ENCODE data around the gene TBKBP1.

GRCh38 chr17:47735536-47736011 is 41.6 kb downstream of the TBKBP1 start:
- TF ChIP-seq, protein P1, sequence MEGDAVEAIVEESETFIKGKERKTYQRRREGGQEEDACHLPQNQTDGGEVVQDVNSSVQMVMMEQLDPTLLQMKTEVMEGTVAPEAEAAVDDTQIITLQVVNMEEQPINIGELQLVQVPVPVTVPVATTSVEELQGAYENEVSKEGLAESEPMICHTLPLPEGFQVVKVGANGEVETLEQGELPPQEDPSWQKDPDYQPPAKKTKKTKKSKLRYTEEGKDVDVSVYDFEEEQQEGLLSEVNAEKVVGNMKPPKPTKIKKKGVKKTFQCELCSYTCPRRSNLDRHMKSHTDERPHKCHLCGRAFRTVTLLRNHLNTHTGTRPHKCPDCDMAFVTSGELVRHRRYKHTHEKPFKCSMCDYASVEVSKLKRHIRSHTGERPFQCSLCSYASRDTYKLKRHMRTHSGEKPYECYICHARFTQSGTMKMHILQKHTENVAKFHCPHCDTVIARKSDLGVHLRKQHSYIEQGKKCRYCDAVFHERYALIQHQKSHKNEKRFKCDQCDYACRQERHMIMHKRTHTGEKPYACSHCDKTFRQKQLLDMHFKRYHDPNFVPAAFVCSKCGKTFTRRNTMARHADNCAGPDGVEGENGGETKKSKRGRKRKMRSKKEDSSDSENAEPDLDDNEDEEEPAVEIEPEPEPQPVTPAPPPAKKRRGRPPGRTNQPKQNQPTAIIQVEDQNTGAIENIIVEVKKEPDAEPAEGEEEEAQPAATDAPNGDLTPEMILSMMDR (IDR thresholded peaks at IDR 0.05) = no peak
- TF ChIP-seq EZH2 (IDR thresholded peaks at IDR 0.05) = no peak

Measured in neural progenitor cell (in vitro differentiated cells).